A673 (cell line): ENCODE measurements around the gene SLC39A13.

ENCODE experiments used
- CTCF ChIP-seq: fragments of 300-800, 200-600 bp; sonication (generic); conservative IDR thresholded peaks from 2 replicates; pipeline ENCODE4 v1.5.1; 2017; ENCODE audit warnings: low read depth, mild to moderate bottlenecking, antibody characterized with exemption, low read length, moderate library complexity, mixed read lengths
- EZH2 ChIP-seq: fragments of 200-600 bp; sonication (generic); IDR thresholded peaks from 2 replicates; pipeline ENCODE4 v1.6.1; 2017; ENCODE audit warnings: borderline replicate concordance, low read depth, mild to moderate bottlenecking, mixed read lengths, antibody characterized with exemption, low read length; ENCODE audit not compliant: poor library complexity, severe bottlenecking

DNA sequence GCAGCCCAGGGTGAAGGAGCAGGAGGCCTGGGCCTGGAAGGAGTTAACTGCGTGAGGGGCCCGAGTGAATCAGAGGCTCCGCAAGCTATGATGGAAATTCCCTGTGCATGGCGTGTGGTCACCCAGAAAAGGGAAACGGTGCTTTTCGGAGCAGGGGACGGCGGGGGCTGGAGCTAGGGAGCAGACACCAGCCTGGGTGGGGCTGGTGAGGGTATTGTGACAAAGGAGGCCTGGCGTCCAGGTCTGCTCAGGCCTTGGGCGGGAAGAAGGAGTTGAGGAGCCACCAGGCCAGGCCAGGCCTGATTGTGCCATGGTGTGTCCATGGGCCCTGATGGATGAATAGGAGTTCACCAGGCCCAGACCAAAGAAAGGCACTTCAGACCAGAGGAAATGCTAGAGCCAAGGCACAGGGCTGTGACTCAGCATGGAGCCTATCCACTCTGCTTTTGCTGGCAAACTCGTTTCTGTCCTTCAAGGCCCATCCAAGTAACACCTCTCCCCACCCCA is 17.3 kb upstream of the SLC39A13 start:
- TF ChIP-seq CTCF (no peak), EZH2 (no peak)
